CD14-positive monocyte (primary cell): Measurements from ENCODE around the gene BSN. TPM values are rescaled to one million over a fixed set of nuclear protein-coding genes. Genes with fewer than 3 reads are reported as not detected.

Experiments used
- DNase-seq, 3 donors: peaks; one replicate each; pipeline ENCODE4 v3.0.0-alpha.2; 2011 to 2022
- H2AFZ ChIP-seq: 2 replicates; pipeline ENCODE4 v1.6.0; 2012; ENCODE audit warnings: mild to moderate bottlenecking, low read depth, low read length, inconsistent platforms; ENCODE audit not compliant: insufficient read depth, poor library complexity, severe bottlenecking
- H3K27ac ChIP-seq, 2 donors: 1 replicate in 1 of 2; 2 replicates in 1 of 2; pipeline ENCODE4 v1.5.1; 2012 to 2013; ENCODE audit warnings: low read length in 2 of 2, control low read depth in 1 of 2, inconsistent platforms in 1 of 2, low read depth in 1 of 2, mild to moderate bottlenecking in 1 of 2
- H3K27me3 ChIP-seq, 2 donors: one replicate each; pipeline versions ENCODE4 v1.6.0 to v1.6.1; 2011 to 2013; ENCODE audit warnings: low read length in 2 of 2; ENCODE audit not compliant: control insufficient read depth in 2 of 2, insufficient read depth in 2 of 2
- H3K36me3 ChIP-seq, 2 donors: replicated peaks in 1 of 2; 1 replicate in 1 of 2; 2 replicates in 1 of 2; pipeline versions ENCODE4 v1.5.1 to v1.6.1; 2012 to 2013; ENCODE audit warnings: low read length in 2 of 2, control low read depth in 1 of 2, inconsistent platforms in 1 of 2, mild to moderate bottlenecking in 1 of 2; ENCODE audit not compliant: insufficient read depth in 2 of 2, control insufficient read depth in 1 of 2
- H3K4me1 ChIP-seq, 2 donors: 1 replicate in 1 of 2; 2 replicates in 1 of 2; pipeline versions ENCODE4 v1.5.1 to v1.6.1; 2012 to 2013; ENCODE audit warnings: low read length in 2 of 2, control low read depth in 1 of 2, inconsistent platforms in 1 of 2, mild to moderate bottlenecking in 1 of 2, moderate library complexity in 1 of 2; ENCODE audit not compliant: insufficient read depth in 2 of 2, control insufficient read depth in 1 of 2
- H3K4me2 ChIP-seq: replicated peaks from 2 replicates; pipeline ENCODE3; 2012; ENCODE audit warnings: low read length, moderate library complexity, mild to moderate bottlenecking; ENCODE audit not compliant: poor library complexity, severe bottlenecking; ENCODE audit errors: extremely low read depth
- H3K4me3 ChIP-seq, 3 experiments: fragments of 200-600 bp in 1 of 3; sonication (generic) in 1 of 3; replicated peaks in 1 of 3; 1 replicate in 2 of 3; 2 replicates in 1 of 3; pipeline ENCODE4 v1.5.1; 2011 to 2013; ENCODE audit warnings: low read length in 3 of 3, mild to moderate bottlenecking in 3 of 3, control low read depth in 2 of 3, low read depth in 2 of 3, inconsistent platforms in 1 of 3, moderate library complexity in 1 of 3
- H3K79me2 ChIP-seq: 2 replicates; pipeline ENCODE4 v1.6.0; 2012; ENCODE audit warnings: mild to moderate bottlenecking, control low read depth, inconsistent platforms, low read length, moderate library complexity; ENCODE audit not compliant: insufficient read depth
- H3K9ac ChIP-seq: 2 replicates; pipeline ENCODE4 v1.6.0; 2017; ENCODE audit warnings: low read length, mild to moderate bottlenecking; ENCODE audit not compliant: insufficient read depth, poor library complexity, severe bottlenecking
- H3K9me3 ChIP-seq, 2 donors: replicated peaks in 1 of 2; 1 replicate in 1 of 2; 2 replicates in 1 of 2; pipeline versions ENCODE4 v1.5.1 to v1.6.1; 2012 to 2013; ENCODE audit warnings: low read length in 2 of 2, control low read depth in 1 of 2; ENCODE audit not compliant: control insufficient read depth in 1 of 2, insufficient read depth in 1 of 2
- H4K20me1 ChIP-seq: 2 replicates; pipeline ENCODE4 v1.6.0; 2012; ENCODE audit warnings: mild to moderate bottlenecking, low read length, control low read depth, moderate library complexity; ENCODE audit not compliant: insufficient read depth
- H3K27ac Mint-ChIP-seq, 7 donors: one replicate each; pipeline ENCODE4 v1.8.0; 2020; ENCODE audit warnings: mild to moderate bottlenecking in 7 of 7, mixed read lengths in 7 of 7, moderate library complexity in 6 of 7, inconsistent platforms in 2 of 7
- H3K27me3 Mint-ChIP-seq, 3 donors: one replicate each; pipeline ENCODE4 v1.8.0; 2021 to 2022; ENCODE audit warnings: low read depth in 3 of 3, mild to moderate bottlenecking in 3 of 3, mixed read lengths in 3 of 3, moderate library complexity in 3 of 3, inconsistent platforms in 1 of 3
- H3K36me3 Mint-ChIP-seq, 2 donors: one replicate each; pipeline ENCODE4 v1.8.0; 2020; ENCODE audit warnings: mixed read lengths in 2 of 2, inconsistent platforms in 1 of 2, mild to moderate bottlenecking in 1 of 2
- H3K4me1 Mint-ChIP-seq: one replicate; pipeline ENCODE4 v1.8.0; 2020; ENCODE audit warnings: mild to moderate bottlenecking, mixed read lengths
- H3K4me3 Mint-ChIP-seq, 2 donors: one replicate each; pipeline ENCODE4 v1.8.0; 2020; ENCODE audit warnings: mild to moderate bottlenecking in 2 of 2, mixed read lengths in 2 of 2, moderate library complexity in 1 of 2
- H3K9me3 Mint-ChIP-seq, 7 donors: one replicate each; pipeline ENCODE4 v1.8.0; 2020 to 2022; ENCODE audit warnings: mixed read lengths in 7 of 7, mild to moderate bottlenecking in 6 of 7, moderate library complexity in 6 of 7, inconsistent platforms in 2 of 7
- WGBS: methylation state at CpG from one replicate; pipeline ENCODE4 v1.1.5; 2013; ENCODE audit warnings: missing lambda C conversion rate; ENCODE audit not compliant: insufficient coverage; 5-methylcytosine and 5-hydroxymethylcytosine counted together
- intact Hi-C, 2 donors: fragments of 100-400 bp; cut with micrococcal nuclease; formaldehyde crosslinking; loops; one replicate each; pipeline versions ENCODE4 v1.15.0 to v1.15.1; 2023
- polyA plus RNA-seq, 3 donors: library from polyadenylated mRNA; depleted of rRNA in 1 of 3; unstranded in 2 of 3; stranded (reverse) in 1 of 3; fragments of 300-500 nt in 2 of 3; fragments of >200 nt in 1 of 3; fragmentation: Illumina TruSeq in 2 of 3; gene quantifications; 1 replicate in 2 of 3; 2 replicates in 1 of 3; pipeline ENCODE4 v1.2.3, GENCODE V29; 2012 to 2021
- TF ChIP-seq, protein P1 (sequence below): fragments of 200-600 bp; IDR thresholded peaks from one replicate; pipeline ENCODE4 v1.8.0; 2022; ENCODE audit warnings: antibody characterized with exemption, mild to moderate bottlenecking

BSN gene
- polyA plus RNA-seq, 3 donors, result not detected

DNA sequence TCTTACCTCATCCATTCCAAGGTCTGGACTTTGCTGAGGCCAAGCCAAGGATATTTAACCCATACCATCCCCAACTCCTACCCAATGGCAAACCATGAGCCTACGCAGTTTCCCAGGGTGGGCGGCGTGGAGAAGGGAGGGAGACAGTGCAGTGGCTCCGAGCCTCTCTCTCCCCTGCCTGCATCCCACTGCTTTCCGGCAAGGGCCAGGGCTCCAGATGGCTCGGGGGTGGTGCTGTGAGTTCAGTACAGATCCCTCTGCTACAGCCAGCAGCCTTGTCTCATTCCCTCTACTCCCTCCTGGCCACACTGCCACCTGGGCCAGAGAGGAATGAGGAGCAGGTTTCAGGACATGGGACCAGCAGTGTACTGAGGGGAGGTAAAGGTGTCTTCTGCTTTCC, 75.6 kb downstream of the BSN start:
- H3K9ac ChIP-seq, result no peak overlapping the region
- no peaks in the 10 kb centered on the region for H3K36me3 ChIP-seq
- TF ChIP-seq, protein P1, sequence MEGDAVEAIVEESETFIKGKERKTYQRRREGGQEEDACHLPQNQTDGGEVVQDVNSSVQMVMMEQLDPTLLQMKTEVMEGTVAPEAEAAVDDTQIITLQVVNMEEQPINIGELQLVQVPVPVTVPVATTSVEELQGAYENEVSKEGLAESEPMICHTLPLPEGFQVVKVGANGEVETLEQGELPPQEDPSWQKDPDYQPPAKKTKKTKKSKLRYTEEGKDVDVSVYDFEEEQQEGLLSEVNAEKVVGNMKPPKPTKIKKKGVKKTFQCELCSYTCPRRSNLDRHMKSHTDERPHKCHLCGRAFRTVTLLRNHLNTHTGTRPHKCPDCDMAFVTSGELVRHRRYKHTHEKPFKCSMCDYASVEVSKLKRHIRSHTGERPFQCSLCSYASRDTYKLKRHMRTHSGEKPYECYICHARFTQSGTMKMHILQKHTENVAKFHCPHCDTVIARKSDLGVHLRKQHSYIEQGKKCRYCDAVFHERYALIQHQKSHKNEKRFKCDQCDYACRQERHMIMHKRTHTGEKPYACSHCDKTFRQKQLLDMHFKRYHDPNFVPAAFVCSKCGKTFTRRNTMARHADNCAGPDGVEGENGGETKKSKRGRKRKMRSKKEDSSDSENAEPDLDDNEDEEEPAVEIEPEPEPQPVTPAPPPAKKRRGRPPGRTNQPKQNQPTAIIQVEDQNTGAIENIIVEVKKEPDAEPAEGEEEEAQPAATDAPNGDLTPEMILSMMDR, result no peak
- H3K4me2 ChIP-seq, result no peak overlapping the region
- no peaks in the 10 kb centered on the region for H3K27me3 ChIP-seq
- intact Hi-C loops, result no loop called here
- Mint-ChIP-seq H3K9me3 (peaks cover 13 to 20% (median 17%) of the 10 kb centered on the region in 7 donors), H3K27ac (no peak overlapping the region), H3K4me1 (no peaks in the 10 kb centered on the region), H3K4me3 (no peak overlapping the region), H3K36me3 (no peaks in the 10 kb centered on the region), H3K27me3 (peaks cover 4 to 12% (median 9%) of the 10 kb centered on the region in 3 donors)
- H2AFZ ChIP-seq, result no peak overlapping the region
- H3K4me3 ChIP-seq, result no peak overlapping the region
- H3K9me3 ChIP-seq, result peaks cover 15 to 16% of the 10 kb centered on the region in 2 donors
- H4K20me1 ChIP-seq, result no peaks in the 10 kb centered on the region
- no peaks in the 10 kb centered on the region for H3K4me1 ChIP-seq
- WGBS, result no CpG with 5 or more reads among the region's 6 CpGs
- no peaks in the 10 kb centered on the region for H3K79me2 ChIP-seq
- no peak for DNase-seq
- no peak overlapping the region for H3K27ac ChIP-seq

DNA sequence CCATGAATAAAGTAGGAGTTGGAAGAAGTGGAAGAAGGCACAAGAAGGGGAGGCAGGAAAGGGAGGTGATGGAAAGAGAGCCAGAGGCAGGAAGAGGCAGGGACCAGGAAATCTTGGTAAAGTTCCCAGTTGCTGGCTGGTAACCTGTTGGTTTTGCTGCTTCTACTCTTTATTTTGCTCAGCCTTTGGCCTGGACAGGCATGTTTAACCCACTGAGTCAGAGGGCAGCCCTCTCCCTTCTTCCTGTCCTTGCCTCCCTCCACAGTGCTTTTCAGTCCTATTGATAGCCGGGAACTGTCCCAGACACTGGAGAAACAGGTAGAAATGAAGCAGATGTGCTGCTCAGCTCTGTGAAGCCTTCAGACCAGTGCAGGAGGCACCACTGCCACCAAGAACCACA, 76.5 kb downstream of the BSN start:
- H3K4me2 ChIP-seq, result no peak overlapping the region
- no peaks in the 10 kb centered on the region for H3K27me3 ChIP-seq
- Mint-ChIP-seq H3K27ac (no peak overlapping the region), H3K36me3 (no peaks in the 10 kb centered on the region), H3K4me1 (no peaks in the 10 kb centered on the region), H3K9me3 (peaks cover 13 to 20% (median 17%) of the 10 kb centered on the region in 7 donors), H3K4me3 (peak overlapping the region in 1 of 2 donors; percentile 13), H3K27me3 (peaks cover 4 to 12% (median 9%) of the 10 kb centered on the region in 3 donors)
- H3K27ac ChIP-seq, result no peak overlapping the region
- WGBS, result no CpG with 5 or more reads among the region's 1 CpG
- no peaks in the 10 kb centered on the region for H3K79me2 ChIP-seq
- no peaks in the 10 kb centered on the region for H4K20me1 ChIP-seq
- no peaks in the 10 kb centered on the region for H3K4me1 ChIP-seq
- H3K9me3 ChIP-seq, result peaks cover 15 to 16% of the 10 kb centered on the region in 2 donors
- H3K36me3 ChIP-seq, result no peaks in the 10 kb centered on the region
- TF ChIP-seq, protein P1, result no peak
- intact Hi-C loops, result no loop called here
- H3K4me3 ChIP-seq, result no peak overlapping the region
- H3K9ac ChIP-seq, result no peak overlapping the region
- H2AFZ ChIP-seq, result no peak overlapping the region
- DNase-seq, result no peak
